Keratinocyte (primary cell): ENCODE results near the gene CHRNA1. TPM values are rescaled to one million over a fixed set of nuclear protein-coding genes. Genes with fewer than 3 reads are reported as not detected.

ENCODE experiments used
- DNase-seq: peaks from one replicate; pipeline ENCODE4 v3.0.0-alpha.2; 2011; ENCODE audit warnings: low read depth, missing footprints, low spot score
- FAIRE-seq: peaks from 2 replicates; lab custom pipeline; 2011; peaks lifted over from hg19 to GRCh38; lab: Jason Lieb, UNC
- H2AFZ ChIP-seq: 2 replicates; pipeline ENCODE4 v1.6.0; 2012; ENCODE audit warnings: low read length, control low read depth, inconsistent platforms; ENCODE audit not compliant: control insufficient read depth
- H3K27ac ChIP-seq: 2 replicates; pipeline ENCODE4 v1.5.1; 2011; ENCODE audit warnings: low read length; ENCODE audit not compliant: control insufficient read depth, insufficient read depth
- H3K27me3 ChIP-seq: 3 replicates; pipeline ENCODE4 v1.6.0; 2011; ENCODE audit warnings: low read length; ENCODE audit not compliant: control insufficient read depth, insufficient read depth; ENCODE audit errors: extremely low read depth
- H3K36me3 ChIP-seq, 2 experiments: 2 replicates in 1 of 2; 3 replicates in 1 of 2; pipeline ENCODE4 v1.5.1; 2011; ENCODE audit warnings: low read length in 2 of 2, mild to moderate bottlenecking in 1 of 2; ENCODE audit not compliant: control insufficient read depth in 2 of 2, insufficient read depth in 2 of 2; ENCODE audit errors: extremely low read depth in 1 of 2
- H3K4me1 ChIP-seq: 3 replicates; pipeline ENCODE4 v1.5.1; 2011; ENCODE audit warnings: low read length; ENCODE audit not compliant: control insufficient read depth, insufficient read depth; ENCODE audit errors: extremely low read depth
- H3K4me2 ChIP-seq: 3 replicates; pipeline ENCODE4 v1.6.0; 2011; ENCODE audit warnings: low read depth, low read length; ENCODE audit not compliant: control insufficient read depth, insufficient read depth; ENCODE audit errors: extremely low read depth
- H3K4me3 ChIP-seq, 3 experiments: fragments of 200-600 bp in 1 of 3; sonication (generic) in 1 of 3; 2 replicates in 2 of 3; 3 replicates in 1 of 3; pipeline ENCODE4 v1.5.1; 2011 to 2016; ENCODE audit warnings: low read length in 3 of 3, mild to moderate bottlenecking in 3 of 3, control low read depth in 2 of 3, inconsistent platforms in 1 of 3, low read depth in 1 of 3, mixed read lengths in 1 of 3, mixed run types in 1 of 3, moderate library complexity in 1 of 3; ENCODE audit not compliant: control insufficient read depth in 2 of 3, insufficient read depth in 2 of 3; ENCODE audit errors: extremely low read depth in 1 of 3
- H3K79me2 ChIP-seq: 2 replicates; pipeline ENCODE4 v1.6.0; 2012; ENCODE audit warnings: low read length; ENCODE audit not compliant: control insufficient read depth, insufficient read depth
- H3K9ac ChIP-seq: 3 replicates; pipeline ENCODE4 v1.6.0; 2011; ENCODE audit warnings: low read length; ENCODE audit not compliant: control insufficient read depth, insufficient read depth; ENCODE audit errors: extremely low read depth
- H3K9me1 ChIP-seq: 3 replicates; pipeline ENCODE4 v1.6.0; 2011; ENCODE audit warnings: low read length; ENCODE audit not compliant: control insufficient read depth, insufficient read depth; ENCODE audit errors: extremely low read depth
- H3K9me3 ChIP-seq: 2 replicates; pipeline ENCODE4 v1.5.1; 2012; ENCODE audit warnings: low read depth, low read length; ENCODE audit not compliant: control insufficient read depth
- H4K20me1 ChIP-seq: 3 replicates; pipeline ENCODE4 v1.6.0; 2011; ENCODE audit warnings: low read length; ENCODE audit not compliant: control insufficient read depth, insufficient read depth; ENCODE audit errors: extremely low read depth
- CTCF ChIP-seq, 3 experiments: IDR thresholded peaks in 1 of 3; conservative IDR thresholded peaks in 1 of 3; optimal IDR thresholded peaks in 1 of 3; 2 replicates in 2 of 3; 3 replicates in 1 of 3; pipeline versions ENCODE3 to v1.5.1; 2011; ENCODE audit warnings: low read length in 3 of 3, mild to moderate bottlenecking in 3 of 3, moderate library complexity in 2 of 3, control low read depth in 1 of 3, inconsistent platforms in 1 of 3; ENCODE audit not compliant: insufficient read depth in 2 of 3; ENCODE audit errors: extremely low read depth in 1 of 3
- EZH2 ChIP-seq: IDR thresholded peaks from one replicate; pipeline ENCODE4 v1.6.1; 2012; ENCODE audit warnings: inconsistent platforms, mild to moderate bottlenecking, low read length, moderate library complexity
- dilution Hi-C: fragments of 300-500 bp; cut with MboI; formaldehyde crosslinking; loops from one replicate; pipeline ENCODE4 v1.7.0; 2020; ENCODE audit warnings: low sequenced_read_pairs; ENCODE audit not compliant: extremely low pct_ligation_motif_present
- polyA plus RNA-seq, 5 experiments: library from polyadenylated mRNA; depleted of rRNA in 3 of 5; stranded (reverse) in 3 of 5; stranded (forward) in 1 of 5; unstranded in 1 of 5; fragments of >200 nt; gene quantifications; 1 replicate in 1 of 5; 2 replicates in 3 of 5; 3 replicates in 1 of 5; pipeline versions ENCODE4 v1.2.1 to v1.2.3, GENCODE V29; 2011 to 2012; ENCODE audit warnings: missing spikeins in 2 of 5, low read depth in 1 of 5, low replicate concordance in 1 of 5

Gene CHRNA1
- polyA plus RNA-seq, 1 donor (not counting 4 experiments of a cell fraction or from before 2014, with no cell fraction given): not detected

GRCh38 chr2:174796319-174796771 lies 32.1 kb upstream of the CHRNA1 start:
- H4K20me1 ChIP-seq: no peaks in the 10 kb centered on the region
- dilution Hi-C loops: no loop called here
- H3K9me1 ChIP-seq: no peaks in the 10 kb centered on the region
- no peak overlapping the region for H3K27ac ChIP-seq
- no peak for FAIRE-seq
- no peak overlapping the region for H3K4me2 ChIP-seq
- H3K9me3 ChIP-seq: no peaks in the 10 kb centered on the region
- H2AFZ ChIP-seq: no peak overlapping the region
- H3K79me2 ChIP-seq: no peaks in the 10 kb centered on the region
- H3K27me3 ChIP-seq: no peaks in the 10 kb centered on the region
- TF ChIP-seq EZH2: no peak
- TF ChIP-seq CTCF (optimal IDR thresholded peaks at IDR 0.05 in 1 of 3, IDR thresholded peaks at IDR 0.05 in 1 of 3, conservative IDR thresholded peaks at IDR 0.05 in 1 of 3; ENCODE audit: extremely low read depth in 1 of 3, insufficient read depth in 2 of 3, low read length in 3 of 3): no peak
- no peak overlapping the region for H3K9ac ChIP-seq
- H3K4me1 ChIP-seq: no peaks in the 10 kb centered on the region
- DNase-seq: no peak
- H3K4me3 ChIP-seq: no peak overlapping the region
- H3K36me3 ChIP-seq: no peaks in the 10 kb centered on the region

GRCh38 chr2:174794851-174795374 lies 30.6 kb upstream of the CHRNA1 start:
- Histone ChIP-seq H3K9me3 (no peaks in the 10 kb centered on the region), H4K20me1 (no peaks in the 10 kb centered on the region), H3K36me3 (no peaks in the 10 kb centered on the region), H3K27ac (no peak overlapping the region), H3K4me1 (no peaks in the 10 kb centered on the region), H3K27me3 (no peaks in the 10 kb centered on the region), H3K9ac (no peak overlapping the region), H2AFZ (no peak overlapping the region), H3K4me3 (no peak overlapping the region), H3K79me2 (no peaks in the 10 kb centered on the region), H3K9me1 (no peaks in the 10 kb centered on the region), H3K4me2 (no peak overlapping the region)
- no peak for TF ChIP-seq EZH2
- DNase-seq: no peak
- no peak for FAIRE-seq
- dilution Hi-C loops: no loop called here
